Left lobe of liver (tissue), 2 donors: Measurements from ENCODE around the gene CCL22. TPM values are rescaled to one million over a fixed set of nuclear protein-coding genes. Genes with fewer than 3 reads are reported as not detected.
A peak's percentile ranks its signal among the peaks of the same experiment; 100 is the strongest.
"Not testable (repeated sequence)": the region's sequence is repeated elsewhere in the genome, so short reads cannot be mapped to it uniquely, and the experiment has no call there.

Source experiments
- ATAC-seq: fragments of 200-7000 bp; cut with Tn5 transposase; one replicate; pipeline ENCODE4 v1.9.1; 2020; ENCODE audit warnings: mild to moderate bottlenecking, moderate library complexity
- DNase-seq: peaks from one replicate; pipeline ENCODE4 v3.0.0-alpha.2; 2020; ENCODE audit warnings: low spot score
- total RNA-seq: library from RNA; stranded (reverse); gene quantifications from one replicate; pipeline ENCODE4 v1.2.1, GENCODE V29; 2021
- donor health status: DM: no; HTN: no; CAD: no; lungs with moderate emphysema.
- donor health status: DM: no; HTN: yes; CAD: no.

Gene CCL22, protein sequence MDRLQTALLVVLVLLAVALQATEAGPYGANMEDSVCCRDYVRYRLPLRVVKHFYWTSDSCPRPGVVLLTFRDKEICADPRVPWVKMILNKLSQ
- 0.40 TPM for total RNA-seq

DNA sequence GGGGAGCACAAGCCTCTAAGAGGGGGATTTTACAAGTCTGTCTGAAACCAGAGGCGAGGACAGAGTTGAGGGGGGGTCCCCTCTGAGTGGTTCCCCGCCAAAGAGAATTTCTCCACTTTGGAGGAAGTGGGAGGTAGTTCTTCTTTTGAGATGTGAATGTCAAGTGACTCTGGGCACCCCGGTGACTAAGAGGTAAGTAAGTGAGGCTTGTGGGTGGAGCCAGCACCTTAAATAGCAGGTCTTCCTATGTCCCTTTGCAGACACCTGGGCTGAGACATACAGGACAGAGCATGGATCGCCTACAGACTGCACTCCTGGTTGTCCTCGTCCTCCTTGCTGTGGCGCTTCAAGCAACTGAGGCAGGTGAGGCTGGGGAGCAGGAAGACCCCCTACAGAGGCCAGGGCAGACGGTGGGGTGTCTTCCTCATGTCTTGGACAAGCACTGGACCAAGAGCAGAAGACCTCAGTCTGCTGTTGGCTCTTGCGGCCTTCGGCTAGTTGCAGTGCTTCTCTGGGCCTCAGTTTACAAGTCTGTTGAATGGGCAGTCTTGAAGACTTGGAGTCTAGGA, at the start of gene CCL22:
Gene CCL22 (plus strand): TSS at position 257 of the 569 bp plus-strand sequence. CDS start 34 bp downstream, at position 291.
- no peak for DNase-seq
- no peak for ATAC-seq

DNA sequence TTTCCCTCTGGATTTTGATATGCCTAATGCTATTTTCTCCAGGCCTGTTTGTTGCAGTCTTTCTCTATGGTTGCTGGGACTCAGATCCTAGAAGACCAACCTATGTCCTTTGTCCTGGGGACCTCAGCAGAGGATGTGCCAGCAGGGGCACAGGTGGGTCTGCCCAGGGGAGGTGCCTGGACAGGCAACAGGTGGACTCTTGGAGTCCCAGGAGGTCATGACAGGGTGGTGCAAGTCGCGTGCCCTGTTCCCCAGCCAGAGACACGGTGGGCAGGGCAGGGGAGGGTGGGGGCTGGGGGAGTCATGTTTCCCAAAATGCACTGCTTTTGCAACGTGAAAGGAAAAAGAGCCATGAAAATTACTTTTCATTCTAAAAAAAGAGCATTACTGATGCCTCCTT, 47.8 kb upstream of the CCL22 start:
- no peak for DNase-seq
- ATAC-seq, result peak; percentile 55

DNA sequence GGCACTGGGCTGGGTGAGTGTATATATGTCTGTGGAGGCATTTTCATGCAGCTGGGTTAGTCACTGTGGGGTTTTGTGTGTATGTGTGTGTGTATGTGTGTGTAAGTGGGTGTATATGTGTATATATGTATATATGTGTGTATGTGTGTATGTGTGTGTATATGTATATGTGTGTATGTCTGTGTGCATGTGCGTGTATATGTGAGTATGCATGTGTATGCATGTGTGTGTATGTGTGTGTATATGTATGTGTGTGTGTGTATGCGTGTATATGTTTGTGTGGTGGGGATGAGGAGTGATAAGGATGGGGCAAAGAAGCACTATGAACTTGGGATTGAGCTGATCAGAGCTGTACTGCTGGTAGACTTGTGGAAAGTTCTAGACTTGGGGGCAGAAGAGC, 45.1 kb upstream of the CCL22 start:
- ATAC-seq, result no peak
- DNase-seq, result no peak

DNA sequence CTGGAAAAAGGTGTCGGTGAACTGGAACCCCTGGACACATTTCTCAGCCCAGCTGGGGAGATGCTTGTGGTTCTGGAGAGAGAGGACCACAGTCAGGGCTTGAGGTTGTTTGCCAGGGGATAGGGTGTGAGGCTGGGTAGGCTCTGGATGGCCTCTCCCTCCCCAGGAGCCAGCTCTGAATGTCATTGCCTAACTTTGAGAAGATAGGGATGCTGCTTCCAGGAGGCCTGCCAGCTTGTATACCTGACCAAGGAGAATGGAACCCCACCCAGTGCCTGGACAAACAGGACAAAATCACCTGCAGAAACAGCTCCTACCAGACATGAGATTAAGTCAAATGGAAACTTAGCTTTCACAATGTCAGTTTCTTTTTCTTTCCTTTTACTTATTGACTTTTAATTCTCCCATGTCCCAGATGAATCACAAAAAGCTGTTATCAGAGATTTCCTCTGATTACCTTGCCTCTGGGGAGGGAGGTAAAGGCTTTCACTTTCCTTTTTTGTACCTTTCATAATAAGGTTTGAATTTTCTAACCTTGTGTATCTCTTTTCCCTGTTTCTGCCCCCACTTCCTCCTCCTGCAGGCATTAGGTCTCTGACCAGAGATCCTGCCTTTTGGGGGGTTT, 44.3 kb upstream of the CCL22 start:
- DNase-seq, result no peak
- ATAC-seq, result peak; percentile 12

DNA sequence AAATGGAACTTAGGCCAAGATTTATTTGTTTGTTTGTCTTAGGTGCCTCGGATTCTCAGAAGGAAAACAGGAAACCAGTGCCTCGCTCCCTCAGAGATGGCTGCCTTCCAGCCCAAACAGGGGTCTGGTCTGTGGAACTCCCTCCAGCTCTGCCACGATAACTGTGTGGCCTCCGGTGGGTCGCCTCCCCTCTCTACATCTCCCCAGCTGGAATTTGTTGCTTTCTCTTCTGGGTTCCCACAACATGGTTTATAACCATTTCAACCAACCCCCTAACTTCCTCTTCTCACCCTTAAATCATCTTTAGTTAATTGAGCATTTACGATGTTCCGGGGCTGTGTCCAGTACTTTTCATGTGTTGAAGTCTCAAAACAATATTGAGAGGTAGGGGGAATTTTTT, 43.2 kb upstream of the CCL22 start:
- ATAC-seq (no peak), DNase-seq (peak; percentile 21)

DNA sequence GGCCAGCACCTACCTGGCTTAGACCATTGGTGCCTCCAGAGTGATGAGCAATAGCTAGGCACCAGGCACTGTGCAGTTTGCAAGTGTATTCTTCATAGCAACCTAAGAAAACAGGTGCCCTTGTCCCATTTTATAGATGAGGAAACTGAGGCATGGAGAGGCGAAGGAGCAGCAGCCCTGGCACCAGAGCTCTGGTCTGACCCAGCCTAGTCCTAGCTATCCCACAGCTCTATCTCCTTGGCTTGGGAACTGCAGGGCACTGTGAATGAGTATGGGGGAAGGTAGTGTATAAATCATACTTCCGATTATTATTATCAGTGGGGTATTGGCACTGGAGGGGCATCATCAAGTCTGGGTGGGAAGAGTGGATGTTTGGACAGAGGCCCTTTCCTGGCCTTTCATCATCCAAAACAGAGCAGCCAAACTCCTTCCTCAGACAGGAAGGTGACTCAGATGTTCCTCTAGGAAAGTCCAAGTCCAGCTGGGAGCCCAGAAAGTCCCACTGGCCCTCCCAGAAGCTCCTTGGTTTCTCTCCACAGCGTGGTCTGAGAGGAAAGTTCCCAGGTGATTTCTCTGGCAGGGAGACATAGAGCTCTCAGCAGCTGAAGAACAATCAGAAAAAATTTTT, 42.1 kb upstream of the CCL22 start:
- ATAC-seq, result peak; percentile 35

DNA sequence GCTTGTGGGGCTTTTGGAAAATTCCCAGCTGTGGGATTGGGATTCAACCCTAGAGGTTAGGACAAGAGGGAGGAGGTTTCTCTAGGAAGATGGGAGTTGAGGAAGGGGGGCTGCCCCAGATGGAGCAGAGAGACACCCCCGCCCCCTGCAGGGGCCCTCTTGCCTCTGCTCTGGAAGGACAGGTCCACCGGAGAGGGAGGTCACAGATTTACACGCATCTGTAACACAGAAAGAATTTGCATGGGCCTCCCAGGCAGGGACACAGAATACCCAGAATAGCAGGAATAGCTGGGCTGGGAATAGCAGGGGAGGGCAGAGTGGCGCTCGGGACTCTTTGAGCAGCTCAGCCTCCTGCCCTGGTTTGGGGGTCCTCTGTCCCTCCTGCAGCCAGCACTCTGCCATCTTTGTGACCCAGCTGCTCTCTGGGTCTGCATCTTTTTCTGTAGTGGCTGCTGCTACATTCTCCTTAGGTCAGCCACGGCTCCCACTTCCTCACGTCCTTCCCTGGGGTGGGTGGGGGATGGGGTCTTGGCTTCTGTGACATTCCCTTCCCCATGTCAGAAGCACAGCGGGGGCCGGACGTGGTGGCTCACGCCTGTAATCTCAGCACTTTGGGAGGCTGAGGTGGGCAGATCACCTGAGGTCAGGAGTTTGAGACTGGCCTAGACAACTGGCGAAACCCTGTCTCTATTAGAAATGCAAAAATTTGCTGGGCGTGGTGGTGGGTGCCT, 40.2 kb upstream of the CCL22 start:
- ATAC-seq (no peak), DNase-seq (no peak)

More for the DNA sequence above, 42.1 kb upstream of the CCL22 start:
- no peak for DNase-seq

DNA sequence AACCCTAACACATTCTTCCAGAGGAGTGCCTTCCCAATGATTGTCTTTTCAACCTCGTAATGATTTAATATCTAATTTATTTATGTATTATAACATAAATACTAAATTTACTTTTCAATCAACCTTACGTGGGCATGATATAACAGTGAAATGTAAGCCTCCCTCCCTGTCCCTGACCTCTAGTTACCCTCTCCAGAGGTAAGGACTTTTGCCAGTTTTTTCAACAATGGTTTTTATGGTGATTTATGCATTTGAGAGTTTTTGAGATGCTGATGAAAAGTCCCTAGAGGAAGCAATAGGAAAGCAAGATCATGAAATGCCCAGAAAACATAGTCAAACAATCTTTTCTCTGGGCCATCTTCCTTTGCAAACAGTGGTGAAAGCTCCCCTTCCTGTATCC, 38.9 kb upstream of the CCL22 start:
- no peak for DNase-seq
- no peak for ATAC-seq

DNA sequence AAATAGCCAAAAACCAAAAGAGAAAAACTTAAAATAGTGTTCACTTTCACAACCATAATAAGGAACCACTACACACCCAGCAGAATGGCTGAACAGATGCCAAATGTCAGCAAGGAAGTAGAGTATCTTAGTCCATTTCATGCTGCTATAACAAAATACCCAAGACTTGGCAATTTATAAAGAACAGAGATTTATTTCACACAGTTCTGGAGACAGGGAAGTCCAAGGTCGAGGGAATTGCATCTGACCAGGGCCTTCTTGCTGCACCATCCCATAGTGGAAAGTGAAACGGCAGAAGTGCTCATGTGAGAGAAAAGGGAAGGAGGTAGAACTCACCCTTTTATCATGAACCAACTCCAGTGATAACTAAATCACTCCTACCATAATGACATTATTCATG, 33.8 kb upstream of the CCL22 start:
- DNase-seq, result no peak
- ATAC-seq, result peak; percentile 11

DNA sequence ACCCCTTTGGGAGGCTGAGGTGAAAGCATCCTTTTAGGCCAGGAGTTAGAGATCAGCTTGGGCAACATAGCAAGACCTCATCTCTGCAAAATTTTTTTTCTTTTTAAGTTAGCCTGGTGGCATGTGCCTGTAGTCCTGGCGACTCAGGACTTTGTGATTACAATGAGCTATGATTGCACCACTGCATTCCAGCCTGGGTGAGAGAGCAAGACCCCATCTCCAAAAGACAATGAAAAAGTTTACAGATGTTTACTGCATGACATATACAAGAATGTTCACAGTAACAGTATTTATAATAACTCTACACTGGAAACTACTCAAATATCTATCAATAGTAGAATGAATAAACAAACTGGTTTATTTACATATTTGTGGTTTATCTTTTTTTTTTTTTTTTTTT, 33.1 kb upstream of the CCL22 start:
- DNase-seq, result no peak
- no peak for ATAC-seq

DNA sequence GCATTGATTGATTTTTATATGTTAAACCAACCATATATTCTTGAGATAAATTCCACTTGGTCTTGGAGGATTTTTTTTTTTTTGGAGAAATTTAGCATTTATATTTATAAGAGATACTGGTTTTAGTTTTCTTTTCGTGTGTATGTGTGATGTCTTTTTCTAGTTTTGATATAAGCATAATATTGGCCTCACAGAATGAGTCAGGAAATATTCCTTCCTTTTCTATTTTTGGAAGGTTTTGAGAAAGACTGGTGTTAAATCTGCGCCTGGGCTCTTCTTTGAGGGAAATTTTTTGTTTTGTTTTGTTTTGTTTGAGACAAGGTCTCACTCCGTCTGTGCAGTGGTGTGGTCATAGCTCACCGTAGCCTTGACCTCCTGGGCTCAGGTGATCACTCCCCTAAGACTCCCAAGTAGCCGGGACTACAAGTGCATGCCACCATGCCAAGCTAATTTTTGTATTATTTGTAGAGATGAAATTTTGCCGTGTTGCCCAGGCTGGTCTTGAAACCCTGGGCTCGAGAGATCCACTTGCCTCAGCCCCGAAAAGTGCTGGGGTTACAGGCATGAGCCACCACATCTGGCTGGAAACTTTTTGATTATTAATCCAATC, 28.8 kb upstream of the CCL22 start:
- no peak for ATAC-seq

DNA sequence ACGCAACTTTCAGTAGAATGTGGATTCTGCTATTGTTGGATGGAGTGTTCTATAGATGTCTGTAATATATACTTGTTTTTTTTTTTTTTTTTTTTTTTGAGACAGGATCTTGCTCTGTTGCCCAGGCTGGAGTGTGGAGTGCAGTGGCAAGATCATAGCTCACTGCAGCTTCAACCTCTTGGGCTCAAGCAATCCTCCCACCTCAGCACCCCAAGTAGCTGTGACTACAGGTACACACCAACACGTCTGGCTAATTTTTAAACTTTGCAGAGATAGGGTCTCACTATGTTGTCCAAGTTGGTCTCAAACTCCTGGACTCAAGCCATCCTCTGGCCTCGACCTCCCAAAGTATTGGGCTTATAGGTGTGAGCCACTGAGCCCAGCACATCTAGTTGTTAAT, 27.2 kb upstream of the CCL22 start:
- ATAC-seq (no peak), DNase-seq (no peak)

More for the DNA sequence above, 28.8 kb upstream of the CCL22 start:
- no peak for DNase-seq

DNA sequence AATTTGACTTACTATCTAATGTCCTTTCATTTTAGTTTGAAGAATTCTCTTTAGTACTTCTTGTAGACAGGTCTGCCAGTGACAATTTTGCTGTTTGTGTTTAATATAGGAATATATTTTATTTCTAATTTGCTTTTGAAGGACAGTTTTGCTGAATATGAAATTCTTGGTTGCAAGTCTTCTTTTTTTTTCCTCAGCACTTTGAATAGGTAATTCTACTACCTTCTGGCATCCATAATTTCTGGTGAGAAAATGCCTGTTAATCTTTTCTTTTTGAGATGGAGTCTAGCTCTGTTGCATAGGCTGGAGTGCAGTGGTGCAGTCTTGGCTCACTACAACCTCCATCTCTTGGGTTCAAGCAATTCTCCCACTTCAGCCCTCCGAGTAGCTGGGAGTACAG, 25.2 kb upstream of the CCL22 start:
- DNase-seq (no peak), ATAC-seq (no peak)

DNA sequence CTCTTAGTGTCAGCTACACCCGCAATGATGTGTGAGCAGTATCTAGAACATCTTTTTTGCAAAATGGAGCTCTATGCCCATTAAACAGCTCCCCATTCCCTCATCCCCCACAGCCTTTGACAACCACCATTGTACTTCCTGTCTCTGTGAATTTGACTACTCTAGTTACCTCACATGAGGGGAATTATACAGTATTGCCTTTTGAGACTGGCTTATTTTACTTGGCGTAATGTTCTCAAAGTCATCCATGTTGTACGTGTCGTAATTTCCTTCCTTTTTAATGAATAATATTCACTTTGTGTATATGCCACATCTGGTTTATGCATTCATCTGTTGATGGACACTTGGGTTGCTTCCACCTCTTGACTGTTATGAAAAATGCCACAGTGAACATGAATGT, 23.2 kb upstream of the CCL22 start:
- ATAC-seq (no peak), DNase-seq (no peak)

DNA sequence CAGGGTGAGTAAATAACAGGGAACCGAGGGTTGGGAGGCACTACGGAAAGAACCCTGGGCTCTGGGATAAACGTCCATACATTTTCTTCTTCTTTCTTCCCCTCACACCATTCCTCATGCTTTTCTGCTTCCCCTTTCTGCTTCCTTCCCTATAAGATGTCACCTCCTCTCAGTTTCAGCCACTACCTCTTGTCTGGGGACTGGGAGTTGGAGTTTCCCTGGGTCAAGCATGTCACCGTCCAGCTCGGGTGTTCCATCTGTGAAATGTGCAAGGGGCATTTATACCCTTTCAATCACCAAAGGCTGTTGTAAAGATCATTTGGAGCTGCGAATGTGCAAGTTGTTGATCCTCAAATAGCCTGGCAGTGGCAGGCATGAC, 17.5 kb upstream of the CCL22 start:
- no peak for DNase-seq
- ATAC-seq, result no peak

DNA sequence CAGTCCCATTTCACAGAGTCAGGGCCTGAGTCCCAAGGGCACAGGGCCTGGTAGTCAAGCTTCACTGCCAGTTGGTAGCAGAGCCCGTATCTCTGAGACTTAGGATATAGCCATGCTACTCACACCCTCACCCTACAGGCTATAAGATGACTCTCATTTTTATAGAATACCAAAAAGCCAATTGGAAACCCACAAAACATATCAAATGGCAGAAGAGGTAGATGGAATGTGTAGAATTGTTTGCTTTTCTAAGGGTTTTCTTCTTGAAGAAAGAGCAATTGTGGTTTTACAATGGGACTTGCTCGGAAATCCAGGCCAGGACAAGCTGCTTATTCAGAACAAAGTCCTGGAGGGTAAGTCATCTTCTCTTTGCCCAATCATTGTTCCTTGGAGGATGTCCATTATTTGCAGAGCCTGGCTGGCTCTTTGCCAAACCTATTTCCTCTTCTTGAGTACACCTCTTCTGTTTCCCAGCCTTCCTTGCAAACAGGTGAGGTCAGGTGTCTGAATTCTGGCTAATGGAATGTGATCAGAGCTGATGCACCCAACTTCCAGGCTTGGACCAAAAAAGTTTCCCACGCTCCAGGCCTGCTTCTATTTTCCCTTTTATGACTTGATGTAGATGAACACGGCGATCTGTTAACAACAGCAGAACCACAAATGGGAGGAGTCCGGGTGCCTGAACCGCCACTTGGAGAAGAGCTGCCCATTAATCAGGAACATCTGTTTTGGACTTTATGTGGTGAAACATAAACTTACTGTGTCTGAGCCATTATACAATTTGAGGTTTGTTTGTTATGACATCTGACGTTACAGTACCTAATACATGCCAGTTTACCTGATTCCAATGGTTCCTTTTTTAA, 16.9 kb upstream of the CCL22 start:
- ATAC-seq (no peak), DNase-seq (no peak)

DNA sequence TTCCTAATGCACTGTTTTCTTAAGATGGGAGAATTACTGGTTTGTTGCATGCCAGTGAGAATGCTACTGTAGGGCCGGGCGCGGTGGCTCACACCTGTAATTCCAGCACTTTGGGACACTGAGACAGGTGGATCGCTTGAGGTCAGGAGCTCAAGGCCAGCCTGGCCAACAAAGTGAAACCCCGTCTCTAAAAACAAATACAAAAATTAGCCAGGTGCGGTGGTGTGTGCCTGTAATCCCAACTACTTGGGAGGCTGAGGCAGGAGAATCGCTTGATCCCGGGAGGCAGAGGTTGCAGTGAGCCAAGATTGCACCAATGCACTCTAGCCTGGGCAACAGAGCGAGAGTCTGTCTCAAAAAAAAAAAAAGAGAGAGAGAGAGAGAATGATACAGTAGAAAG, 16.0 kb upstream of the CCL22 start:
- ATAC-seq, DNase-seq: not testable (repeated sequence)

DNA sequence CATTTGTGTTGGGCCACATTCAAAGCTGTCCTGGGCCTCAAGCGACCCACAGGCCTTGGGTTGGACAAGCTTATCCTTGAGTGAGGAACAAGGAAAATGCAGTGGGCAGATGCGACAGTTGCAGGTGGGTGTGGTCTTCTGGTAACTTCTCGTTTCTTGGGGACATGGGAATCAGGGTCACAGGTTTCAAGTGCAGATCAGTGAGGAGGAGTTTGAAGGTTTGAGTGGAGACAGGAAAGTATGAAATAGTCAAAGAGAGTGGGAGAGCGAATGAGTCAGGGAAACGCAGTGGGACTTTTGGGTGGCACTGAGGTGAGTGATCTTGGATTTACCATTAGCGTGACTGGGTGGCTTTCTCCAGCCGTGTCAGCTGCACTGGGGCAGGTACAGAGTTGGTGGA, 15.4 kb upstream of the CCL22 start:
- ATAC-seq, result no peak

DNA sequence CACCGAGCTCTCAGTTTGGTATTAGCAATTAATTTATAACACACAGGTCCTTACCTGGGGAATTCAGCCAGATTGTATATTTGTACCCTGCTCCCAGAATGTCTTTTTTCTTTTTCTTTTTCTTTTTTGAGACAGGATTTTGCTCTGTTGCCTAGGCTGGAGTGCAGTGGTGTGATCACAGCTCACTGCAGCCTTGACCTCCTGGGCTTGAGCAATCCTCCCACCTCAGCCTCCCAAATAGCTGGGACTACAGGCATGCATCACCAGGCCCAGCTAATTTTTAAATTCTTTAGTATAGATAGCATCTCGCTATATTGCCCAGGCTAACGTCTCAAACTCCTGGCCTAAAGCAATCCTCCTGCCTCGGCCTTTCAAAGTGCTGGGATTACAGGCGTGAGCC, 14.5 kb upstream of the CCL22 start:
- ATAC-seq, DNase-seq: not testable (repeated sequence)

More for the DNA sequence above, 15.4 kb upstream of the CCL22 start:
- DNase-seq, result no peak

DNA sequence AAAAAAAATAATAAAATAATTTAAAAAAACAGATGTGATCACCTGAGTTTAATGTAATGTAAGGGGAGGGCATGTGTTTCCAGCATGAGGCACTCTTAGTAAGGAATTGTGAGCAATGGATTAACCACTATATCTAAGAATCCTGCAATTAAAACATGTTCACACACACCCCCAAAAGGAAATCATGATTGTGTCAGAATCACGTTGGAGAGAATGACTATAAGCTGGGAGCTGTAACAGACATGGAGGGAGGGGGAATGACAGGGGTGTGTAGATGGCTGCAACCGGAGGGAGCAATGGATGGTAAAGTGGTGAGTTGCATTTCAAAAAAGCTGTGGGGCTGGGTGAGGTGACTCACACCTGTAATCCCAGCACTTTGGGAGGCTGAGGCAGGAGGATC, 13.6 kb upstream of the CCL22 start:
- ATAC-seq (no peak), DNase-seq (no peak)
